ENCODE data around the gene RPL36. TPM values are rescaled to one million over a fixed set of nuclear protein-coding genes. Genes with fewer than 3 reads are reported as not detected.

RPL36 gene
- total and polyA plus RNA-seq, 2 of the 8 experiments (the other 6 are each of a cell fraction or from before 2014, with no cell fraction given) = 951 to 1,075 TPM

GRCh38 chr19:5691822-5692722, 2.0 kb downstream of the RPL36 start (continued):
- TF ChIP-seq CBX8 (IDR thresholded peaks at IDR 0.05; ENCODE audit: borderline replicate concordance, low read depth, low read length) = no peak
- 0 out of 2 replicates have a peak, but pooled peaks have one; percentile 64 for TF ChIP-seq ATF2 (IDR thresholded peaks at IDR 0.05; ENCODE audit: low read length)
- TF ChIP-seq TEAD4 (IDR thresholded peaks at IDR 0.05; ENCODE audit: low read depth, low read length) = no peak
- TF ChIP-seq ZNF274 (IDR thresholded peaks at IDR 0.05; ENCODE audit: borderline replicate concordance, extremely low read depth, low read length) = no peak
- no peak for TF ChIP-seq EGR1 (IDR thresholded peaks at IDR 0.05; ENCODE audit: borderline replicate concordance, low read depth, low read length)
- no peak for TF ChIP-seq CTCF (IDR thresholded peaks at IDR 0.05; ENCODE audit: control extremely low read depth in 1 of 3, insufficient read depth in 1 of 3, low read depth in 1 of 3, low read length in 3 of 3)
- no peak for TF ChIP-seq RBBP5 (IDR thresholded peaks at IDR 0.05; ENCODE audit: borderline replicate concordance, low read depth, low read length)
- no peak for TF ChIP-seq SAP30 (IDR thresholded peaks at IDR 0.05; ENCODE audit: insufficient read depth, insufficient replicate concordance, low read length)
- no peak for TF ChIP-seq RAD21 (IDR thresholded peaks at IDR 0.05 in 1 of 2, conservative IDR thresholded peaks at IDR 0.05 in 1 of 2; ENCODE audit: low read depth in 2 of 2, low read length in 2 of 2)
- TF ChIP-seq EZH2 (IDR thresholded peaks at IDR 0.05; ENCODE audit: low read depth, low read length, severe bottlenecking) = no peak
- TF ChIP-seq KDM1A (IDR thresholded peaks at IDR 0.05; ENCODE audit: borderline replicate concordance, low read length) = no peak
- no peak for TF ChIP-seq BCL11A (IDR thresholded peaks at IDR 0.05; ENCODE audit: low read depth in 2 of 2, low read length in 2 of 2)
- no peak for TF ChIP-seq MAX (IDR thresholded peaks at IDR 0.05)
- peak; percentile 49 to 67 for TF ChIP-seq POLR2A (IDR thresholded peaks at IDR 0.05; ENCODE audit: control extremely low read depth in 1 of 2, low read depth in 2 of 2, low read length in 2 of 2)
- TF ChIP-seq E2F6 (IDR thresholded peaks at IDR 0.05) = no peak
- TF ChIP-seq HDAC6 (IDR thresholded peaks at IDR 0.05; ENCODE audit: low read depth, low read length) = no peak
- TF ChIP-seq BACH1 (IDR thresholded peaks at IDR 0.05; ENCODE audit: low read length) = no peak
